ENCODE data around the gene CENPO. TPM values are rescaled to one million over a fixed set of nuclear protein-coding genes. Genes with fewer than 3 reads are reported as not detected.
"Not testable (repeated sequence)": the region's sequence is repeated elsewhere in the genome, so short reads cannot be mapped to it uniquely, and the experiment has no call there.

The CENPO gene
- total RNA-seq, 2 donors from 2014 or later = 9.1 to 24.4 TPM

- Histone ChIP-seq H3K27me3 (replicated peaks; ENCODE audit: insufficient read depth) (no peaks in the 10 kb centered on the region), H3K27ac (no peak overlapping the region), H3K36me3 (no peaks in the 10 kb centered on the region), H3K4me1 (replicated peaks) (no peaks in the 10 kb centered on the region), H3K9me3 (no peaks in the 10 kb centered on the region), H3K4me3 (no peak overlapping the region)
- TF ChIP-seq POLR2AphosphoS5 (IDR thresholded peaks at IDR 0.05) (no peak), CTCF (IDR thresholded peaks at IDR 0.05) (no peak), POLR2A (IDR thresholded peaks at IDR 0.05) (no peak)
- WGBS = 90% methylated on average over 20 of the region's 20 CpGs
- no peak for DNase-seq (ENCODE audit: low spot score)
- intact Hi-C loops (cut with DNase I) = loop anchor here (10.0 kb wide), 1 partner anchor 300 kb away; no protein-coding TSS in a partner anchor
Observed at GRCh38 chr2:24834733-24835395, 41.6 kb downstream of the CENPO start.

DNA sequence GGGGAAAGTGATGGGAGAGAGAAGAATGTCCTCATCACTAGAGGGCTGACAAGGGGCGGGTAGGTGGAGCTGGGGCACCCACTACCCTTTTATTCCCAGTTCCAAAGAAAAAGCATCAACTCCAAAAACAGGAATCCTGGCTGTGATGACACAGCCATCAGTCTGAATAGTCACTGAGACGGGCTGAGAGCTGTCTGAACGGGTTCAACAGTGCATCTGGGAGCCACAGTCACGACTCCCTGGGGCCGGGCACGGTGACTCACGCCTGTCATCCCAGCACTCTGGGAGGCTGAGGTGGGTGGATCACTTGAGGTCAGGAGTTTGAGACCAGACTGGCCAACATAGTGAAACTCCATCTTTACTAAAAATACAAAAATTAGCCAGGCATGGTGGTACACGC is 42.2 kb downstream of the CENPO start:
- H3K9me3 ChIP-seq; H3K27ac ChIP-seq; H3K4me1 ChIP-seq (replicated peaks); H3K36me3 ChIP-seq; DNase-seq (ENCODE audit: low spot score); H3K4me3 ChIP-seq; H3K27me3 ChIP-seq (replicated peaks; ENCODE audit: insufficient read depth): not testable (repeated sequence)
- WGBS = 87% methylated on average over 8 of the region's 8 CpGs
- intact Hi-C loops (cut with DNase I) = loop anchor here (10.0 kb wide), 1 partner anchor 299 kb away; no protein-coding TSS in a partner anchor

DNA sequence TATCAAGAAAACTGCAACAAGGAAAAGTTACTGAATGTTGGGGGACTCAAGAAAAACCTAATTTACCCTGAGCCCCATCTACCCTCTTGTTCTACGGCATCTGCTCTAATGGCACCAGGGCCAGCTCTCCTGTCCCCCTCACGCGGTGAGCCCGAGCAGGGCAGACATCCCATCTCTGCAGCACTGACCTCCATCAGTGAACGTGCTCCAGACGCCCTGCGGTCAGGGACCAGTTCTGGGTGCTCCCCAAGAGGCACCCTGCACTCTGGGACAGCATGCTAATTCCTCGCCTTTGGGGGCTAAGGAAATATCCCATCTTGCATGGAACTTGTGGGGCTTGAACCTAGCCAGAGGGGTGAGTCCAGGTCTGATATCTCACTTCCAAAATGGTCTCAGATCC is 43.0 kb downstream of the CENPO start:
- intact Hi-C loops (cut with DNase I) = loop anchor here (10.0 kb wide), 1 partner anchor 299 kb away; no protein-coding TSS in a partner anchor
- H3K4me1 ChIP-seq (replicated peaks) = no peaks in the 10 kb centered on the region
- H3K36me3 ChIP-seq = no peaks in the 10 kb centered on the region

DNA sequence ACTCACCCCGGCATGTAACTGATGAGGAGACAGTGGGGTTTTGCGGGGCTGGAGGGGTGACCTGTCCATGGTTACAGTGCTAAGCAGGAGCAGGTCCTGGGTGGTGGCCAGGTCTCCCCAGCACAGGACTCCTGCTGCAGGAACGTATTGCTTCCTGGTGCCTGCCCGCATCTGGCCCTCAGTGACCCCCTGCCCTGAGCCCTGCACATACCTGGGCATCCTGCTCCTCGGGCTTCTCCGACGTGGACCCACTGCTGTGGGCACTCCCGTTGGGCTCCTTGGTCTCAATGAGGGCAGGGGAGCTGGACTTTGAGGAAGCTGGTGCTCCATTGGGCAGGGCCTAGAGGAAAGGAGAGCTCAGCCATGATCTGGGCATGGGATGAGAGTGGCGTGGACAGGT is 43.5 kb downstream of the CENPO start:
- no peaks in the 10 kb centered on the region for H3K36me3 ChIP-seq
- TF ChIP-seq POLR2AphosphoS5 (IDR thresholded peaks at IDR 0.05) = no peak
- no peak for TF ChIP-seq POLR2A (IDR thresholded peaks at IDR 0.05)
- TF ChIP-seq CTCF (IDR thresholded peaks at IDR 0.05) = no peak
- no peaks in the 10 kb centered on the region for H3K27me3 ChIP-seq (replicated peaks; ENCODE audit: insufficient read depth)
- no peak for DNase-seq (ENCODE audit: low spot score)
- intact Hi-C loops (cut with DNase I) = loop anchor here (10.0 kb wide), 1 partner anchor 298 kb away; no protein-coding TSS in a partner anchor
- no peaks in the 10 kb centered on the region for H3K9me3 ChIP-seq
- no peaks in the 10 kb centered on the region for H3K4me1 ChIP-seq (replicated peaks)
- WGBS = 94% methylated on average over 9 of the region's 9 CpGs
- no peak overlapping the region for H3K4me3 ChIP-seq
- H3K27ac ChIP-seq = no peak overlapping the region

More for the DNA sequence above, 43.0 kb downstream of the CENPO start:
- 94% methylated on average over 8 of the region's 8 CpGs for WGBS
- TF ChIP-seq POLR2A (IDR thresholded peaks at IDR 0.05) (no peak), CTCF (IDR thresholded peaks at IDR 0.05) (no peak), POLR2AphosphoS5 (IDR thresholded peaks at IDR 0.05) (no peak)
- Histone ChIP-seq H3K27me3 (replicated peaks; ENCODE audit: insufficient read depth) (no peaks in the 10 kb centered on the region), H3K9me3 (no peaks in the 10 kb centered on the region), H3K27ac (no peak overlapping the region), H3K4me3 (no peak overlapping the region)
- no peak for DNase-seq (ENCODE audit: low spot score)

- Histone ChIP-seq H3K9me3 (no peaks in the 10 kb centered on the region), H3K4me3 (no peak overlapping the region), H3K4me1 (replicated peaks) (no peaks in the 10 kb centered on the region), H3K36me3 (no peaks in the 10 kb centered on the region), H3K27me3 (replicated peaks; ENCODE audit: insufficient read depth) (no peaks in the 10 kb centered on the region), H3K27ac (no peak overlapping the region)
- no peak for DNase-seq (ENCODE audit: low spot score)
- 89% methylated on average over 5 of the region's 5 CpGs for WGBS
- intact Hi-C loops (cut with DNase I) = loop anchor here (10.0 kb wide), 1 partner anchor 297 kb away; no protein-coding TSS in a partner anchor
- TF ChIP-seq CTCF (IDR thresholded peaks at IDR 0.05) (no peak), POLR2AphosphoS5 (IDR thresholded peaks at IDR 0.05) (no peak), POLR2A (IDR thresholded peaks at IDR 0.05) (no peak)
Observed at GRCh38 chr2:24837996-24838513, 44.8 kb downstream of the CENPO start.

All from prostate gland (tissue), 2 donors.